ENCODE data around the gene AHR.
"Not testable (repeated sequence)": the region's sequence is repeated elsewhere in the genome, so short reads cannot be mapped to it uniquely, and the experiment has no call there.

DNA sequence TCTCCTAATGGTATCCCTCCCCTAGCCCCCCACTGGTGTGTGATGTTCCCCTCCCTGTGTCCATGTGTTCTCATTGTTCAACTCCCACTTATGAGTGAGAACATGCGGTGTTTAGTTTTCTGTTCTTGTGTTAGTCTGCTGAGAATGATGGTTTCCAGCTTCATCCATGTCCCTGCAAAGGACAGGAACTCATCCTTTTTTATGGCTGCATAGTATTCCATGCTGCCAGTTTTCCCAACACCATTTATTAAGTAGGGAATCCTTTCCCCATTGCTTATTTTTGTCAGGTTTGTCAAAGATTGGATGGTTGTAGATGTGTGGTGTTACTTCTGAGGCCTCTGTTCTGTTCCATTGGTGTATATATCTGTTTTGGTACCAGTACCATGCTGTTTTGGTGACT lies 50.5 kb downstream of the AHR start:
- TF ChIP-seq, protein P1, sequence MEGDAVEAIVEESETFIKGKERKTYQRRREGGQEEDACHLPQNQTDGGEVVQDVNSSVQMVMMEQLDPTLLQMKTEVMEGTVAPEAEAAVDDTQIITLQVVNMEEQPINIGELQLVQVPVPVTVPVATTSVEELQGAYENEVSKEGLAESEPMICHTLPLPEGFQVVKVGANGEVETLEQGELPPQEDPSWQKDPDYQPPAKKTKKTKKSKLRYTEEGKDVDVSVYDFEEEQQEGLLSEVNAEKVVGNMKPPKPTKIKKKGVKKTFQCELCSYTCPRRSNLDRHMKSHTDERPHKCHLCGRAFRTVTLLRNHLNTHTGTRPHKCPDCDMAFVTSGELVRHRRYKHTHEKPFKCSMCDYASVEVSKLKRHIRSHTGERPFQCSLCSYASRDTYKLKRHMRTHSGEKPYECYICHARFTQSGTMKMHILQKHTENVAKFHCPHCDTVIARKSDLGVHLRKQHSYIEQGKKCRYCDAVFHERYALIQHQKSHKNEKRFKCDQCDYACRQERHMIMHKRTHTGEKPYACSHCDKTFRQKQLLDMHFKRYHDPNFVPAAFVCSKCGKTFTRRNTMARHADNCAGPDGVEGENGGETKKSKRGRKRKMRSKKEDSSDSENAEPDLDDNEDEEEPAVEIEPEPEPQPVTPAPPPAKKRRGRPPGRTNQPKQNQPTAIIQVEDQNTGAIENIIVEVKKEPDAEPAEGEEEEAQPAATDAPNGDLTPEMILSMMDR (conservative IDR thresholded peaks at IDR 0.05), result not testable (repeated sequence)
- not testable (repeated sequence) for TF ChIP-seq EZH2 (IDR thresholded peaks at IDR 0.05; ENCODE audit: low read depth)
